HepG2 (cell line): ENCODE results near the gene LRFN2. TPM values are rescaled to one million over a fixed set of nuclear protein-coding genes. Genes with fewer than 3 reads are reported as not detected.

ENCODE experiments used
- JUND ChIP-seq: sonication (generic); formaldehyde crosslinking; IDR thresholded peaks from 2 replicates; pipeline ENCODE4 v1.8.0; 2022; ENCODE audit warnings: mild to moderate bottlenecking, missing genetic modification reagents
- RAD51 ChIP-seq: fragments of 450-650 bp; IDR thresholded peaks from 2 replicates; pipeline ENCODE4 v1.6.1; 2016; ENCODE audit warnings: borderline replicate concordance
- ZFX ChIP-seq: sonication (generic); formaldehyde crosslinking; IDR thresholded peaks from 2 replicates; pipeline ENCODE4 v1.4.0; 2020; ENCODE audit warnings: mild to moderate bottlenecking, low read depth, missing genetic modification reagents, moderate library complexity
- ZHX2 ChIP-seq, 2 experiments: sonication (generic) in 1 of 2; formaldehyde crosslinking in 1 of 2; IDR thresholded peaks; 2 replicates each; pipeline versions ENCODE4 v1.6.1 to v1.9.0; 2014 to 2022; ENCODE audit warnings: antibody characterized with exemption in 1 of 2, borderline replicate concordance in 1 of 2, inconsistent platforms in 1 of 2, low read depth in 1 of 2, missing genetic modification reagents in 1 of 2
- ZNF589 ChIP-seq: sonication (generic); formaldehyde crosslinking; conservative IDR thresholded peaks from 2 replicates; pipeline ENCODE4 v1.8.0; 2022; ENCODE audit warnings: mild to moderate bottlenecking, moderate library complexity, missing genetic modification reagents
- ZNF639 ChIP-seq: conservative IDR thresholded peaks from 2 replicates; pipeline ENCODE4 v1.6.1; 2018; ENCODE audit warnings: missing genetic modification reagents
- ZNF878 ChIP-seq: sonication (generic); formaldehyde crosslinking; IDR thresholded peaks from 2 replicates; pipeline ENCODE4 v1.8.1; 2023; ENCODE audit warnings: mild to moderate bottlenecking, missing genetic modification reagents, moderate library complexity
- ZSCAN20 ChIP-seq: sonication (generic); formaldehyde crosslinking; IDR thresholded peaks from 2 replicates; pipeline ENCODE4 v1.4.0; 2020; ENCODE audit warnings: missing genetic modification reagents, mild to moderate bottlenecking, borderline replicate concordance
- polyA plus RNA-seq, 8 experiments: library from polyadenylated mRNA; depleted of rRNA in 3 of 8; stranded (reverse) in 7 of 8; unstranded in 1 of 8; fragments of >200 nt; fragmentation: Illumina TruSeq in 4 of 8; extraction: Trizol in 4 of 8; gene quantifications; 2 replicates each; pipeline versions ENCODE4 v1.2.1 to v1.2.3, GENCODE V29; 2011 to 2016; ENCODE audit warnings: low read depth in 4 of 8, missing spikeins in 1 of 8, mixed read lengths in 1 of 8; ENCODE audit not compliant: insufficient read depth in 1 of 8
- total RNA-seq, 5 experiments: library from RNA; depleted of rRNA; stranded (reverse); fragments of >200 nt; fragmentation: Illumina TruSeq; extraction: Trizol; gene quantifications; 2 replicates each; pipeline ENCODE4 v1.2.3, GENCODE V29; 2016; ENCODE audit warnings: low read depth in 1 of 5

LRFN2 gene
- total and polyA plus RNA-seq, 2 of the 13 experiments (the other 11 are each of a cell fraction or from before 2014, with no cell fraction given): not detected

DNA sequence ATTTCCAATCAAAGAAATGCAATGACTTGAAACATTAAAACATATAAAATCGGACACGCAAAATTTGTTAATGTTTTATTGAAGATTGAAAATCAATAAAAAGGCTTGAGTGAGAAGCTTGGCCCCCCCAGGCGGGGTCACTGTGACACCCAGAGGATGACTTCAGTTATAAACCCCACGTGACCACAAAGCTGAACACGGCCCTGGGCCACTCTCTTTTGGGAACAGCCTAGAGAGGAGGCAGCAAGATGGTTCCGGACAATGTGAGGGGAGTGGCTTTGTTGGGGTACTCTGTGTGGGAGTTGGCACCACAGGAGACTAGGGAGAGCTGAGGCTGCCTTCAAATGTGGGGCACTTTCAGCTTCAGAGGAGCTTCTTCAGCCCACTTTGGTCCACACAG, 172.5 kb downstream of the LRFN2 start (continued):
- TF ChIP-seq ZNF639 (CRISPR knock-in tag) (no peak), ZNF589 (CRISPR knock-in tag) (no peak), JUND (no peak), ZFX (no peak), ZSCAN20 (CRISPR knock-in tag) (no peak), ZNF878 (CRISPR knock-in tag) (no peak), RAD51 (no peak), ZHX2 (IDR thresholded peaks at IDR 0.05; ENCODE audit: low read depth) (no peak), ZHX2 (CRISPR knock-in tag; IDR thresholded peaks at IDR 0.05; ENCODE audit: borderline replicate concordance) (no peak)
- TF ChIP-seq, all 625 proteins: peak for 0
